Large intestine (tissue), 12 donors: ENCODE measurements around the gene NUDT3. TPM values are rescaled to one million over a fixed set of nuclear protein-coding genes. Genes with fewer than 3 reads are reported as not detected.

Experiments used
- DNase-seq, 2 donors: peaks; one replicate each; pipeline versions ENCODE4 v3.0.0 to v3.0.0-alpha.2; 2013
- H3K27ac ChIP-seq: one replicate; pipeline ENCODE4 v1.5.1; 2013; ENCODE audit warnings: low read length
- H3K27me3 ChIP-seq: 2 replicates; pipeline ENCODE4 v1.6.1; 2013; ENCODE audit warnings: low read length; ENCODE audit not compliant: control insufficient read depth, insufficient read depth
- H3K36me3 ChIP-seq: 2 replicates; pipeline ENCODE4 v1.6.1; 2013; ENCODE audit warnings: low read length; ENCODE audit not compliant: control insufficient read depth, insufficient read depth
- H3K4me1 ChIP-seq: one replicate; pipeline ENCODE4 v1.6.1; 2013; ENCODE audit warnings: low read length; ENCODE audit not compliant: control insufficient read depth, insufficient read depth
- H3K4me3 ChIP-seq: one replicate; pipeline ENCODE4 v1.5.1; 2013; ENCODE audit warnings: low read length
- H3K9me3 ChIP-seq: one replicate; pipeline ENCODE4 v1.6.1; 2013; ENCODE audit warnings: mild to moderate bottlenecking, low read depth, low read length, moderate library complexity; ENCODE audit not compliant: control insufficient read depth
- WGBS: methylation state at CpG from one replicate; pipeline ENCODE4 v1.1.5; 2013; ENCODE audit warnings: low lambda C conversion rate; ENCODE audit not compliant: insufficient coverage; 5-methylcytosine and 5-hydroxymethylcytosine counted together
- long read RNA-seq, 11 donors: transcript quantifications; one replicate each; lab custom pipeline, GENCODE V29; 2026
- polyA plus RNA-seq: library from polyadenylated mRNA; unstranded; fragments of 120-200 nt; gene quantifications from one replicate; pipeline ENCODE4 v1.2.1, GENCODE V29; 2013

Gene NUDT3
- polyA plus RNA-seq, result 13.5 TPM
- long read RNA-seq, donor 1, full-length matches to known transcripts, result 7 of 7 reads
- long read RNA-seq, donor 1, partial matches to known transcripts, result 0 of 7 reads
- long read RNA-seq, donor 1, other reads (novel, unspliced or antisense), result 0 of 7 reads
- long read RNA-seq, donor 2, full-length matches to known transcripts, result 21 of 27 reads
- long read RNA-seq, donor 2, partial matches to known transcripts, result 6 of 27 reads
- long read RNA-seq, donor 2, other reads (novel, unspliced or antisense), result 0 of 27 reads
- long read RNA-seq, donor 3, full-length matches to known transcripts, result 19 of 19 reads
- long read RNA-seq, donor 3, partial matches to known transcripts, result 0 of 19 reads
- long read RNA-seq, donor 3, other reads (novel, unspliced or antisense), result 0 of 19 reads
- long read RNA-seq, donor 4, full-length matches to known transcripts, result 2 of 2 reads
- long read RNA-seq, donor 4, partial matches to known transcripts, result 0 of 2 reads
- long read RNA-seq, donor 4, other reads (novel, unspliced or antisense), result 0 of 2 reads
- long read RNA-seq, donor 5, full-length matches to known transcripts, result 13 of 13 reads
- long read RNA-seq, donor 5, partial matches to known transcripts, result 0 of 13 reads
- long read RNA-seq, donor 5, other reads (novel, unspliced or antisense), result 0 of 13 reads
- long read RNA-seq, donor 6, full-length matches to known transcripts, result 23 of 23 reads
- long read RNA-seq, donor 6, partial matches to known transcripts, result 0 of 23 reads
- long read RNA-seq, donor 6, other reads (novel, unspliced or antisense), result 0 of 23 reads
- long read RNA-seq, donor 7, full-length matches to known transcripts, result 10 of 10 reads
- long read RNA-seq, donor 7, partial matches to known transcripts, result 0 of 10 reads
- long read RNA-seq, donor 7, other reads (novel, unspliced or antisense), result 0 of 10 reads
- long read RNA-seq, donor 8, full-length matches to known transcripts, result 21 of 21 reads
- long read RNA-seq, donor 8, partial matches to known transcripts, result 0 of 21 reads
- long read RNA-seq, donor 8, other reads (novel, unspliced or antisense), result 0 of 21 reads
- long read RNA-seq, donor 9, full-length matches to known transcripts, result 14 of 14 reads
- long read RNA-seq, donor 9, partial matches to known transcripts, result 0 of 14 reads
- long read RNA-seq, donor 9, other reads (novel, unspliced or antisense), result 0 of 14 reads
- long read RNA-seq, donor 10, full-length matches to known transcripts, result 19 of 19 reads
- long read RNA-seq, donor 10, partial matches to known transcripts, result 0 of 19 reads
- long read RNA-seq, donor 10, other reads (novel, unspliced or antisense), result 0 of 19 reads
- long read RNA-seq, donor 11, full-length matches to known transcripts, result 17 of 17 reads
- long read RNA-seq, donor 11, partial matches to known transcripts, result 0 of 17 reads
- long read RNA-seq, donor 11, other reads (novel, unspliced or antisense), result 0 of 17 reads

DNA sequence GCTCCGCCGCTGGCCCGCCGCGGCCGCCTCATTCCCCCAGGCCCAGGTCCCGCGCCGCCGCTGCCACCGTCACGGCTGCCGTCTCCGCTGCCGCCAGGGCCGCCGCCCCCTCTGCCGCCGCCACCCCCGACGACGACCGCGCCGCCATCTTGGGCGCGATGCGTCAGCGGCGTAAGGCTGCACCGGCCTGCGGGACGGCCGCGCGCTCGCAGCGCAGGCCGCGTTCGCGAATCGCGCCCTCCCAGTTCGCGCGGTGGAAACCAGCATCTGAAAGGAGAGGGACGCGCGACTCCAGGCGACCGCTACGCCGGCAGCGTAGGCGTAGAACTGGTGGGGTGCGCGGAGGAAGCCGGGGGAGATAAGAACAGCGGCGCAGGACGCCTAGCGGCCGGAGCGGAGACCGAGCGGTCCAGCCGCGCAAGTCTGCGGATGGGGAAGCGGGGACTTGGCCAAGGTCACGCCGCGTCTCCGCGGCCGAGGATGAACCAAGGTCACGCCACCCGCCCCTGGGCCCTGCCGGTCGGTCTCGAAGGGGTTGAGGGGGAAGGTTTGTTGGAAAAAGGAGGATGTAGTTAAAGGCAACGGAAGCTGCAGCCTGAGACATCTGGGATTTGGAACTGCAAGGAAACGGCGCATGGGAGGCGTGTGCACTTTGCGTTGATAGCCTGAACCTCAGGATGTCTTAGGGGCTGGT is at the start of gene NUDT3:
Gene NUDT3, minus strand, starts transcription at position 173 of the 694 bp plus-strand sequence. CDS start 307 bp downstream, outside the sequence.
- Histone ChIP-seq H3K4me1 (no peaks in the 10 kb centered on the region), H3K27me3 (no peaks in the 10 kb centered on the region), H3K9me3 (peaks cover 4% of the 10 kb centered on the region), H3K27ac (peak within 1 kb of the TSS; percentile 76), H3K4me3 (peak within 1 kb of the TSS; percentile 76), H3K36me3 (no peaks in the 10 kb centered on the region)
- peak; percentile 97 to 98 for DNase-seq
- no CpG with 5 or more reads among the region's 87 CpGs for WGBS

DNA sequence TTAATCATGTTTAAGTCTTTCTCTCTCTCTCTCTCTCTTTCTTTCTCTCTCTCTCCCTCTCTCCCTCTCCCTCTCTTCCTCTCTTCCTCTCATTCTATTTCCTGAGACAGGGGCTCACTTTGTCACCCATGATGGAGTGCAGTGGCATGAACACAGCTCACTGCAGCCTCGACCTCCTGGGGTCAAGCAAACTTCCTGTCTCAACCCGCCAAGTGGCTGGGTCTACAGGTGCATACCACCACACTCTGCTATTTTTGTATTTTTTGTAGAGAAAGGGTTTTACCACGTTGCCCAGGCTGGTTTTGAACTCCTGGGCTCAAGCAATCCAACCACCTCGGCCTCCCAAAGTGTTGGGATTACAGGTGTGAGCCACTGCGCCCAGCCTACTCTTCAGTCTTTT is 49.1 kb upstream of the NUDT3 start:
- no peak overlapping the region for H3K27ac ChIP-seq
- WGBS, result no CpG with 5 or more reads among the region's 5 CpGs
- H3K4me3 ChIP-seq, result no peak overlapping the region
- peaks cover 6% of the 10 kb centered on the region for H3K9me3 ChIP-seq
- H3K27me3 ChIP-seq, result no peaks in the 10 kb centered on the region
- H3K36me3 ChIP-seq, result no peaks in the 10 kb centered on the region
- DNase-seq, result no peak
- H3K4me1 ChIP-seq, result no peaks in the 10 kb centered on the region

DNA sequence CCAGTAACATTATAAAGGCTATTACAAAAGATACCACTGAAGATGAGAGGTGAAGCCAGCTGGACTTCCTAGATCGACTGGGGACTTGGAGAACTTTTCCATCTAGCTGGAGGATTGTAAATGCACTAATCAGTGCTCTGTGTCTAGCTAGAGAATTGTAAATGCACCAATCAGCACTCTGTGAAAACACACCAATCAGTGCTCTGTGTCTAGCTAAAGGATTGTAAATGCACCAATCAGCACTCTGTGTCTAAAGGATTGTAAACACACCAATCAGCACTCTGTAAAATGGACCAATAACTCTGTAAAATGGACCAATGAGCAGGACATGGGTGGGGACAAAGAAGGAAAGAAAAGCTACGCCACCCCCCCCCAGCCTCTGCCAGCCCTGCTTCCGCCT is 47.0 kb upstream of the NUDT3 start:
- Histone ChIP-seq H3K4me3 (no peak overlapping the region), H3K9me3 (peaks cover 6% of the 10 kb centered on the region), H3K27me3 (no peaks in the 10 kb centered on the region), H3K4me1 (no peaks in the 10 kb centered on the region), H3K27ac (no peak overlapping the region), H3K36me3 (no peaks in the 10 kb centered on the region)
- no peak for DNase-seq
- no CpG with 5 or more reads among the region's 3 CpGs for WGBS

DNA sequence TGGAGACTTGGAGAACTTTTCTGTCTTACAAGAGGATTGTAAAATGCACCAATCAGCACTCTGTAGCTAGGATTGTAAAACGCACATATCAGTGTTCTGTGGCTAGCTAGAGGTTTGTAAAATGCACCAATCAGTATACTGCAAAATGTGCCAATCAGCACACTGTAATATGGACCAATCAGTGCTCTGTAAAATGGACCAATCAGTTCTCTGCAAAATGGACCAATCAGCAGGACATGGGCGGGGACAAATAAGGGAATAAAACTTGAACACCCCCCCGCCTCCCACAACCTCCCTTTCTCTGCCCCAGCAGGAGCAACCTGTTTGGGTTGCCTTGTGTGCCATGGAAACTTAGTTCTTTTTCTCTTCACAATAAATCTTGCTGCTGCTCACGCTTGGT is 46.2 kb upstream of the NUDT3 start:
- WGBS, result no CpG with 5 or more reads among the region's 4 CpGs
- Histone ChIP-seq H3K4me3 (no peak overlapping the region), H3K27ac (no peak overlapping the region), H3K36me3 (no peaks in the 10 kb centered on the region), H3K4me1 (no peaks in the 10 kb centered on the region), H3K9me3 (peaks cover 6% of the 10 kb centered on the region), H3K27me3 (no peaks in the 10 kb centered on the region)
- no peak for DNase-seq

DNA sequence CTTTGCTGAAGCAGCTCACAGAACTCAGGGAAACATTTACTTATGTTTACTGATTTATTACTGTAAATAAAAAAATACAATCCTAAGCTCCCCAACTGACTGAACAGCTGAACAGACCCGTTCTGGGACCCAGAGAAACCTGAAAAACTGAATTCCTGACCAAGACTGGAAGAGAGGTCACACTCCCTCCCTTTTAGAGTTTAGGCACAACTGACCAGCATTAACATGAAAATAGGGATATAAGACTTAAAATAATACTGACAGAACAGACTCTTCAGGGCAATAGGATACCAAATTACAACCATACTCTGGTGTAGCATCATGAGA is 45.1 kb upstream of the NUDT3 start:
- H3K9me3 ChIP-seq, result peaks cover 6% of the 10 kb centered on the region
- no CpG with 5 or more reads among the region's 1 CpG for WGBS
- H3K27me3 ChIP-seq, result no peaks in the 10 kb centered on the region
- DNase-seq, result no peak
- H3K36me3 ChIP-seq, result no peaks in the 10 kb centered on the region
- H3K27ac ChIP-seq, result no peak overlapping the region
- no peaks in the 10 kb centered on the region for H3K4me1 ChIP-seq
- H3K4me3 ChIP-seq, result no peak overlapping the region

DNA sequence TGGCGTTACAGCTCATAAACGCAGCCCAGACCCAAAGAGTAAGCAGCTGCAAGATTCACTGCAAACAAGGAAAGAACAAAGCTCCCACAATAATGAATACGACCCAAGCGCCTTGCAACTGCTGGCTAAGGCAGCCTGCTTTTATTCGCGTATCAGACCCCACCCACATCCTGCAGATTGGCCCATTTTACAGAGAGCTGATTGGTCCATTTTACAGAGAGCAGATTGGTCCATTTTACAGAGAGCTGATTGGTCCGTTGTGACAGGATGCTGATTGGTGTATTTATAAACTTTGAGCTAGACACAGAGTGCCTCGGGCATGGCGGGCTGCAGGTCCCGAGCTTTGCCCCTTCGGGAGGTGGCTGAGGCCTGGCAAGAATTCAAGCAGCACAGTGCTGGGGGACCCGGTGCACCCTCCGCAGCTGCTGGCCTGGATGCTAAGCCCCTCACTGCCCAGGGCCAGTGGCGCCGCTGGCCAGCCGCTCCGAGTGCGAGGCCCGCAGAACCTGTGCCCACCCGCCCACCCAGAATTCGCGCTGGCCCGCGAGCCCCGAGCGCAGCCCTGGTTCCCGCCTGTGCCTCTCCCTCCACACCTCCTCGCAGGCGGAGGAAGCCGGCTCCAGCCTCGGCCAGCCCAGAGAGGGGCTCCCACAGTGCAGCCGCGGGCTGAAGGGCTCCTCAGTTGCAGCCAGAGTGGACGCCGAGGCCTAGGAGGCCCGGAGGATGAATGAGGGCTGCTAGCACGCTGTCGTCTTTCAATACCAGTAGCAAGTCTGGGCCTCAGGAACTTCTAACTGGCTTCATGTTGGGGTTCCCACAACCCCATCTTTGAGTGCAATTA is 44.6 kb upstream of the NUDT3 start:
- WGBS, result 80% methylated on average over 1 of the region's 38 CpGs

DNA sequence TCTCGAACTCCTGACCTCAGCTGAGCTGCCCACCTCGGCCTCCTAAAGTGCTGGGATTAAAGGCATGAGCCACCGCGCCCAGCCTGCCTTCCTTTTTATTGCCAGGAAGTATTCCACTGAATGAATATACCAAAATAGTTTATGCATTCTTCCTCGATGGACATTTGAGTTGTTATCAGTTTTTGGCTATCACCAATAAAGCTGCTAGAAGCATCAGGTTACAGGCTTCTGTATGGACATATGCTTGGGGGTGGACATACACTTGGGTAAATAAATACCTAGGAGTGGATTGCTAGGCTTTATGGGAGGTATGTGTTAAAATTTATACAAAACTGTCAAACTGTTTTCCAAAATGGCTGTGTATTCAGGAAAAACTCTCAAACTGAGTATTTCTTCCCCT is 43.4 kb upstream of the NUDT3 start:
- WGBS, result 100% methylated on average over 1 of the region's 5 CpGs
- peaks cover 6% of the 10 kb centered on the region for H3K9me3 ChIP-seq
- no peak overlapping the region for H3K27ac ChIP-seq
- H3K36me3 ChIP-seq, result no peaks in the 10 kb centered on the region
- no peaks in the 10 kb centered on the region for H3K4me1 ChIP-seq
- H3K4me3 ChIP-seq, result no peak overlapping the region
- DNase-seq, result no peak
- no peaks in the 10 kb centered on the region for H3K27me3 ChIP-seq

More for the DNA sequence above, 44.6 kb upstream of the NUDT3 start:
- Histone ChIP-seq H3K36me3 (no peaks in the 10 kb centered on the region), H3K4me3 (no peak overlapping the region), H3K27ac (no peak overlapping the region), H3K4me1 (no peaks in the 10 kb centered on the region), H3K27me3 (no peaks in the 10 kb centered on the region), H3K9me3 (peaks cover 6% of the 10 kb centered on the region)
- no peak for DNase-seq

DNA sequence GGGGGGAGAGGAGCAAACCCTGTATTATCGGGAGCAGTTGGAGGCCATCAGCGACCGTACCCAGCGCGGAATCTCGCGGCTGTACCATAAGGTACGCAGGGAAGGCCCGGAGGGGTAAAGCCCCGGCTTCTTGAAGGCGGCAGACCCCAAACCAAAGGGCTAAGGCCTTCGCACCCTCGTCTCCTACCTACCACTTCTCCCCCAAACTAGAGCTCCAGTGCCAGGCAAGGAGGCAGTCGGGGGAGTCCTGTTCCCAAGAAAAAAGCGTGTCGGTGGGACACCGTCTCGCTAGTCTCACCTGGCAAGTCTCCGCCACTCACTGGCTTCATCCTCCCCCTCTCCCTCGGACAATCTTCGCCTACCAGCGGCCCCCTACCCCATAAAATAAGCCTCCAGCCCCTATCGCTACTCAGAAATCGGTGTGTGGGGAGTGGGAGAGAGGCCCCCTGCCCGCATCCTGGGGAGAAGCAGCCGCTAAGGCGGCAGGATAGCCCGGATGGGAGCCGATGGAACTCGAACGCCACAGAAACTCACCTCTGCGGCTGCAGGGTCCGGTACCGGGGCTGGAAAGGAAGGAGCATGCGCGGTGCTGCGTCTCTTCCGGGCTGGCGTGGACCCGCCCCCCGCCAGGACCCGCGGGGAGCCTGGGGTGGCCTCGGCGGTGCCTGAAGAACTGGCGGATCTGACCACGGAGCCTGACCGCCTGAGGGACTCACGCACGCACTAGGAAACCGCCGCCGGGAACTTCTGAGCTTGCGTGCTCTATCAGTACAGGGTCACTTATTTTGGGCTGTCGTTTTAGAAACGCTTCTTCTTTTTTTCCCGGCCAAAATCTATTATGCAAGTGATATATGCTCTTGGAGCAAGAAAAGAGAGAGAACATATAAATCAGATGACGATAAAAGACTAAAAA is 33.3 kb upstream of the NUDT3 start, which contains the start of gene RPS10:
Gene RPS10, minus strand, starts transcription at position 572 of the 913 bp plus-strand sequence. CDS start 848 bp downstream, outside the sequence.
- DNase-seq, result peak; percentile 91 to 93
- Histone ChIP-seq H3K4me3 (peak within 1 kb of the TSS; percentile 88), H3K4me1 (peaks cover 6% of the 10 kb centered on the region), H3K9me3 (no peaks in the 10 kb centered on the region), H3K27me3 (no peaks in the 10 kb centered on the region), H3K27ac (peak within 1 kb of the TSS; percentile 75), H3K36me3 (peaks cover 36% of the 10 kb centered on the region)
- WGBS, result 0% methylated on average over 7 of the region's 58 CpGs
